ENCODE data around the gene FAM174C. TPM values are rescaled to one million over a fixed set of nuclear protein-coding genes. Genes with fewer than 3 reads are reported as not detected.

Gene FAM174C
- total RNA-seq, 4 donors from 2014 or later: 50.8 to 114 (median 64.6) TPM

DNA sequence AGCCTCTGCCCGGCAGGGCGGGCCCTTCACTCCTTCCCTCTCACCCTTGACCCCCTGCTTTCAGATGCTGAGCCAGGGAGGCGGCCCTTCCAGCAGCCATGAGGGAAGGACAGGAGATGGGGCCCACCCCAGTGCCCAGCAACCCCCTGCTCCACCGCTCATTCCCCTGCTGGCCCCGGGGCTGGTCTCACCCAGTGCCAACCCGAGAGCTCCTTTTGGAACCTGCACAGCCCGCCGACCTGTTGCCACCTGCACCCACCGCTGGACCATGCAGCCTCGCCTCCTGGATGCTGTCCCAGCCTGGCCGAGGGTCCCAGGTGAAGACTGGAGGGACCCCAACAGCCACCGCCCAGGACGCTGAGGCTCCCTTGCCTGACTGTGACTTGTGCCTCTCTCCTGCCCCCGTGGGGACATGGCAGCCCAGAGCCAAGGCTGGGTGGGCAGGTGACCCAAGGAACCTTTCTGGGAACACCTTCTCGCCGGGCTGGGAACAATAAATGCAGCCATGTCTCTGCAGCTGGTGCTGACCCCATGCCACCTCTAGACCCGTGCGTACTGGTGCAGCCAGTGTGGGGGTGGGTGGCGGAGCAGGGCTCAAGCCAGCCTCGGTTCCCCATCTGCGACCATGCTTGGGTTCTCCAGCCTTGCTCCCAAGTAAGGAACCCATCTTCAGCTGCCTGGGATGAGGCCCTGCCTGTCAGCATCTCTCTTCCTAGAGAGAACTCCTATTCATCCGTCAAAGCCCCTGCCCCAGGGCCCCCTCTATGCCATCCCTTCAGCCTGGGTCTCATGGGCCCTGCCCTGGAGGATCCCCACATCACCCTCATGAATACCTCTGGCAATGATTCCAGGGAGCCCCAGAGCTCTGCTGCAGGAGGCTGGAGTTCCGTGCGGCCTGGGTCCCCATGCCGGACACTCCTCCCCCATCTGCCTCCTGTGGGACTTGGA is 3.7 kb downstream of the FAM174C start:
- Histone ChIP-seq H3K9me3 (no peaks in the 10 kb centered on the region), H3K4me3 (replicated peaks in 1 of 3) (no peak overlapping the region), H3K36me3 (peaks cover 18 to 21% of the 10 kb centered on the region in 2 donors), H3K4me1 (peaks cover 19 to 21% of the 10 kb centered on the region in 2 donors), H3K27me3 (no peaks in the 10 kb centered on the region), H3K27ac (no peak overlapping the region)
- 91% methylated on average over 15 to 21 of the region's 25 CpGs for WGBS, 2 donors
- intact Hi-C loops (cut with DNase I): loop anchor here (5.0 kb wide), 1 partner anchor 128 kb away; the partner anchor contains the start of gene DAZAP1
- TF ChIP-seq, protein P1, sequence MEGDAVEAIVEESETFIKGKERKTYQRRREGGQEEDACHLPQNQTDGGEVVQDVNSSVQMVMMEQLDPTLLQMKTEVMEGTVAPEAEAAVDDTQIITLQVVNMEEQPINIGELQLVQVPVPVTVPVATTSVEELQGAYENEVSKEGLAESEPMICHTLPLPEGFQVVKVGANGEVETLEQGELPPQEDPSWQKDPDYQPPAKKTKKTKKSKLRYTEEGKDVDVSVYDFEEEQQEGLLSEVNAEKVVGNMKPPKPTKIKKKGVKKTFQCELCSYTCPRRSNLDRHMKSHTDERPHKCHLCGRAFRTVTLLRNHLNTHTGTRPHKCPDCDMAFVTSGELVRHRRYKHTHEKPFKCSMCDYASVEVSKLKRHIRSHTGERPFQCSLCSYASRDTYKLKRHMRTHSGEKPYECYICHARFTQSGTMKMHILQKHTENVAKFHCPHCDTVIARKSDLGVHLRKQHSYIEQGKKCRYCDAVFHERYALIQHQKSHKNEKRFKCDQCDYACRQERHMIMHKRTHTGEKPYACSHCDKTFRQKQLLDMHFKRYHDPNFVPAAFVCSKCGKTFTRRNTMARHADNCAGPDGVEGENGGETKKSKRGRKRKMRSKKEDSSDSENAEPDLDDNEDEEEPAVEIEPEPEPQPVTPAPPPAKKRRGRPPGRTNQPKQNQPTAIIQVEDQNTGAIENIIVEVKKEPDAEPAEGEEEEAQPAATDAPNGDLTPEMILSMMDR (IDR thresholded peaks at IDR 0.05): no peak
- DNase-seq: no peak

DNA sequence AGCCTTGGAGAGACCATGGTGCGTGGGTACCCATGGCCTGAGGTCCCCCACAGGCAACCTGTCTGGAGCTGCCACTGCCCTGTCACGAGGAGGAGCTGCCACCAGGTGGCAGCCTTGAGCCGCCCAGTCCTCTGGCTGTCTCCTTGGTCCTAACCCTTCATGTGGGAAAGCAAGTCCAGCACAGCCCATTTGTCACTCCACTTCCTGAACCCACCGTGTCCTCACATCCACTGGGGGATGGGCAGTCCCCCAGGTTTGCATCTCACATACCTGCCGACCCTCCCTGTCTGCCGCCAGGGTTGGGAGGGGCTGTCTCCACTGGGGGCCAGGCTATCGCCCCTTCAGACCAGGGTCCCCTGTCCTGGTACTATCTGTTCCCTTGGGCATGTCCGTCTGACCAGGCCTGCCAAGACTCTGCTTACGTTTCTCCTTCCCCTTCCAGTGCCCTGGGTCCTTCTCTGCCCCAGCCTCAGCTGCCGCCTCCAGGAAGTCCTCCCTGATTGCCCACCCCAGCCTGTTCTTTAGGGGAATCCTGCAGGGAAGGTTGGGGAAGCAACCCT is 4.5 kb downstream of the FAM174C start:
- no peaks in the 10 kb centered on the region for H3K27me3 ChIP-seq
- no peak overlapping the region for H3K27ac ChIP-seq
- H3K9me3 ChIP-seq: no peaks in the 10 kb centered on the region
- TF ChIP-seq POLR2A (IDR thresholded peaks at IDR 0.05): no peak
- TF ChIP-seq, protein P1 (IDR thresholded peaks at IDR 0.05): peak; percentile 85 to 96 (median 88)
- DNase-seq: peak; percentile 79 to 82
- 27 to 39% methylated on average over 7 to 8 of the region's 10 CpGs for WGBS, 2 donors
- H3K4me1 ChIP-seq: peaks cover 12 to 13% of the 10 kb centered on the region in 2 donors
- no peak overlapping the region for H3K4me3 ChIP-seq (replicated peaks in 1 of 3)
- peaks cover 9 to 12% of the 10 kb centered on the region in 2 donors for H3K36me3 ChIP-seq
- intact Hi-C loops (cut with DNase I): loop anchor here (5.0 to 10.0 kb wide), 2 partner anchors 127 to 245 kb away; partner anchors contain the start of genes DAZAP1 and PLK5

DNA sequence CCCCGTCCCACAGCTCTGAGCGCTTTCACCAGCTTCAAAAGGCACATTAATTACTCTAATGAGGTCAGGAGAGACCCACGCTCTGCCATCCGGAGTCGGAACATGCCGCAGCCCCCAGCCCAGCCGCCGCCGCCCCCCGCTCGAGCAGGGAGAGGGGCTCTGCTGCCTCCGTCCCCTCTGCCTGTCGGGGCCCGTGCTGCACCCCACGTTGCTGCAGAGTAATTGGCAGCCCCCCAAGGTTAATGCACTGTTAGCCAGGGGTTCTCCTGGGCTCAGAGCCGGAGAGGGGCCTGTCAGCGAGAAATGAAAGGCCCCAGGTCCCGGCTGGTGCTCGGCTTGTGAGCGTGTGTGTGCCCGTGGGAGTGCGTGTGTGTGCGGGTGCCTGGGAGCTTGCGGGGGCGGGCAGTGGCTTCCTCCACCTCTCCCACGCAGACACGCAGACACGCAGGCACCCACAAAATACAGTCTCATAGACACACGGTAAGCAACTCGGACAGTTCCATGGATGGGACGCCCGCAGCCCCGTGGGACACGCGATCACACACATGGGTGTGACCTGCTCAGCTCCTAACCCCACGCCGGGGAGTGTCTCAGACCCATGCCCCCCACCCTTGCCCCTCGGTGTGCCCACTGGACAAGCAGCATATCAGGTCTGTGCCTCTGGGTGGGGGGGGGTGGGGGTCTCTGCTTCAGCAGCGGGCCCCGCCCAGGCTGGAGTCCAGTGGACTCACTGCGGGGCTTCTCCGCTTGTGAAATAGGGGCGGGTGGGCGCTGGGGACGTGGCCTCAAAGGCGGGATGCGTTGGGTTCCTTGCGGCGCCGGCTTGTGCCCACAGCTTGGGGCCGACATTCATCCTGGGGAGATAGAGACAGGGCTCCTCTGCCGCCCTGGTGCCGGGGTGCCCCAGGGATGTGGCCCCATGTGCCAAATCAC is 5.6 kb downstream of the FAM174C start:
- no peak overlapping the region for H3K4me3 ChIP-seq (replicated peaks in 1 of 3)
- H3K9me3 ChIP-seq: no peaks in the 10 kb centered on the region
- DNase-seq: no peak
- H3K27me3 ChIP-seq: no peaks in the 10 kb centered on the region
- intact Hi-C loops (cut with DNase I): loop anchor here (10.0 kb wide), 1 partner anchor 244 kb away; the partner anchor contains the start of gene PLK5
- H3K36me3 ChIP-seq: peaks cover 7 to 9% of the 10 kb centered on the region in 2 donors
- no peak overlapping the region for H3K27ac ChIP-seq
- WGBS, 2 donors: 90 to 95% methylated on average over 17 to 30 of the region's 53 CpGs
- peaks cover 9 to 11% of the 10 kb centered on the region in 2 donors for H3K4me1 ChIP-seq
- TF ChIP-seq, protein P1 (IDR thresholded peaks at IDR 0.05): no peak

DNA sequence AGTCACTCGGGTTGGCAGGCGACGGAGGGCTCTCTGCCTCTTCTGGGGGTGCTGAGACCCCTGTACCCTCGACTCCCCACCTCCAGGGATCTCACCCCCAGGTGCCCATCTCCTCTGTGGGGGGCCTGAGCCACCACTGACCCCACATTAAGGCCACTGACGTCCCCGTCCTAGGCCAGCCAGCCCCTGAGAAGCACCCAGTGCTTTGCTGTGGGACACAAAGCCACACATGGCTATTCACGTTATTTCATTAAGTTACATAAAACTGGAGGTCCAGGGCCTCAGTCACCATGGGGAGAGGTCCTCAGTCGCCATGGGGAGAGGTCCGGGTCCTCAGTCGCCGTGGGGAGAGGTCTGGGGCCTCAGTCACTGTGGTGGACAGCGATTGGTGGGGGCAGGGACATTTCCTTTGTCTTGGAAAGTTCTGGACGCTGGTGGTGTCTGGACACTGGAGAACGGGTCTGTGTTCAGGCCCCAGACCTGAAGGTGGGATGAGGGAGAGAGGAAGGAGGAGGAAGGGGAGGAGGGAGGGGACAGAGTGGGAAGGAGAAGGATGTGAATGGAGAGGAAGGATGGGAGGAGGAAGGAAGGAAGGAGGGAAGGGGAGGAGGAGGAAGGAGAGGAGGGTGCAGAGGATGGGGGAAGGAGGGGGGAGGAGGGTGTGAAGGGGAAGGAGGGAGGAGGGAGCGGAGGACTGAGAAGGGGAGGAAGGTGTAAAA is 6.4 kb downstream of the FAM174C start:
- DNase-seq: no peak
- Histone ChIP-seq H3K4me3 (replicated peaks in 1 of 3) (no peak overlapping the region), H3K27ac (no peak overlapping the region), H3K4me1 (peaks cover under 1 to 3% of the 10 kb centered on the region in 2 donors), H3K9me3 (no peaks in the 10 kb centered on the region), H3K36me3 (peaks cover 7 to 9% of the 10 kb centered on the region in 2 donors), H3K27me3 (no peaks in the 10 kb centered on the region)
- WGBS, 2 donors: 41 to 62% methylated on average over 10 to 12 of the region's 15 CpGs
- TF ChIP-seq, protein P1 (IDR thresholded peaks at IDR 0.05): no peak
- no peak for TF ChIP-seq POLR2A (IDR thresholded peaks at IDR 0.05)
- intact Hi-C loops (cut with DNase I): loop anchor here (10.0 kb wide), 1 partner anchor 243 kb away; the partner anchor contains the start of gene PLK5

All from thyroid gland (tissue), 4 donors.